Endothelial cell (in vitro differentiated cells): ENCODE measurements around the gene ESF1. TPM values are rescaled to one million over a fixed set of nuclear protein-coding genes. Genes with fewer than 3 reads are reported as not detected.

Source experiments
- DNase-seq: peaks from one replicate; pipeline ENCODE4 v3.0.0; 2021; ENCODE audit warnings: low spot score
- H3K27ac Mint-ChIP-seq: one replicate; pipeline ENCODE4 v1.8.0; 2021; ENCODE audit warnings: mixed read lengths, inconsistent platforms; ENCODE audit not compliant: unreplicated experiment
- H3K27me3 Mint-ChIP-seq: one replicate; pipeline ENCODE4 v1.8.0; 2021; ENCODE audit warnings: mild to moderate bottlenecking, moderate library complexity, mixed read lengths, inconsistent platforms; ENCODE audit not compliant: unreplicated experiment
- H3K36me3 Mint-ChIP-seq: one replicate; pipeline ENCODE4 v1.8.0; 2021; ENCODE audit warnings: mild to moderate bottlenecking, low read depth, mixed read lengths, inconsistent platforms; ENCODE audit not compliant: unreplicated experiment
- H3K4me1 Mint-ChIP-seq: one replicate; pipeline ENCODE4 v1.8.0; 2021; ENCODE audit warnings: mild to moderate bottlenecking, mixed read lengths, inconsistent platforms; ENCODE audit not compliant: unreplicated experiment
- H3K4me3 Mint-ChIP-seq: one replicate; pipeline ENCODE4 v1.8.0; 2021; ENCODE audit warnings: mild to moderate bottlenecking, mixed read lengths, inconsistent platforms; ENCODE audit not compliant: unreplicated experiment
- H3K9me3 Mint-ChIP-seq: one replicate; pipeline ENCODE4 v1.8.0; 2021; ENCODE audit warnings: mixed read lengths, inconsistent platforms; ENCODE audit not compliant: unreplicated experiment
- CTCF ChIP-seq: fragments of 200-600 bp; sonication (generic); IDR thresholded peaks from one replicate; pipeline ENCODE4 v1.5.0; 2021; ENCODE audit warnings: antibody characterized with exemption; ENCODE audit not compliant: unreplicated experiment
- total RNA-seq: library from RNA; stranded (reverse); fragmentation: NEBNext Ultra II Directional; extraction: Animal tissue kit (Norgen Biotek cat#: 25700); gene quantifications from one replicate; pipeline ENCODE4 v1.2.1, GENCODE V29; 2021; ENCODE audit not compliant: unreplicated experiment

The ESF1 gene
- total RNA-seq, 1 donor from 2014 or later: 11.6 TPM

DNA sequence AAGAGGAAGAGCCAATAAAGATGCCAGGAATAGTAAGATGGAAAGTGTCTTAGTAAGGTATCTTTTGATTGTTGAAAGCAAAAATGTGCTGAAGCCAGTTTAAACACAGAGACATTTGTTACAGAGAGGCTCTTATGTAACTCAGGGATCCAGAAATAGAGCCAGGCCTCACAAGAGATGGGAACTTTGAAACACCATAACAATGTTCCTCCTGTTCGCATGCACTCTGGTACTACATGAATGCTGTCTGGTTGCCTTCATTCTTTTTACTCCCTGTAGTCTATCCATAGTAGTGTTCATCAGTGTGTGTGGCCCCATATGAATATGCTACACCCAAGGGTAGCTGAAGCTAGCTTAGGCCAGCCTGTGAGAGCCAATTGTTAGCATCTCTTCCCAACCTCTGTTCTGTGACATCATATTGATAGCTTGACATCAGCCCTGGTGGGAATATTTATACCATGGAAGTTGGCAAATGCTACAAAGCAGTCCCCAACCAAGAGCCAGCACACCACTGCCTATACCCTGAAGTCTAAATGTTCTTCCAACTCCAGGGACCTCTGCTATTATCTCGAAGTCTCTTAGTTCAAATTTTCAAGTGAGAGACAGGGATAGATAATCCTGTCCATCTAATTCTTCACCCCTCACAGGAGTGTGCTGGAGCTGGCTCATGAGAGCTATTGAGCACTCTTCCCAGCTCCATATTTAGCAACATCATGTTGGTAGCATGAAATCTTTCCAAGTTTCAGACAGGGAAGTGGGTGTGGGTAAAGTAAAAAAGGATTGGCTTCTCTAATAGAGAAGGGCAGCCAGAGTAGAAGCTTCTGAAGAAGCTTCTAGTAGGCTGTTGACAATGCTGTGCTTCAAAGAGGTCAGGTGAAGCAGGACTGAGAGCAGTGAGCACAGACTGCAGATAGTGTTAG, 7.1 kb upstream of the ESF1 start:
- Mint-ChIP-seq H3K27me3 (no peaks in the 10 kb centered on the region), H3K4me3 (no peak overlapping the region), H3K27ac (peak overlapping the region; percentile 76), H3K4me1 (no peaks in the 10 kb centered on the region), H3K9me3 (no peaks in the 10 kb centered on the region), H3K36me3 (peaks cover 42% of the 10 kb centered on the region)
- DNase-seq: no peak
- no peak for TF ChIP-seq CTCF

DNA sequence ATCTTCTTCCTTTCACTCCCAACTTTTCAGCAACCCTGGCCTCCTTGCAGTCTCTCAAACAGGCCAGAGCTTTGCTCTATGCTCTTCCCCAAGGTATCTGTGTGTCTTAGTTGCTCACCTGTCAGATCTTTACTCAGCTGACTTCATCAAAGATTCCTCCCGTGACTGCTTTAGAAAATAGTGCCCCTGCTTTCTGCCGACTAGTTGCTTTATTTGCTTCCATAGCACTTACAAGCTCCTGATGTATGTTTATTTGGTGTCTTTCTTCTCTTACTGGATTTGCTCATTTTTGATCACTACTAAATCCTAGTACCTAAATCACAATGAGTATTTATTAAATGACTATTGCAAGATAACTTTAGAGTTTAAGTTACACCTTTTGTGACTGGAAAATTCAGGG, 6.0 kb upstream of the ESF1 start:
- peaks cover 9% of the 10 kb centered on the region for H3K4me1 Mint-ChIP-seq
- no peak overlapping the region for H3K27ac Mint-ChIP-seq
- no peak for TF ChIP-seq CTCF
- H3K9me3 Mint-ChIP-seq: no peaks in the 10 kb centered on the region
- H3K36me3 Mint-ChIP-seq: peaks cover 34% of the 10 kb centered on the region
- peak overlapping the region; percentile 3 for H3K4me3 Mint-ChIP-seq
- peaks cover 2% of the 10 kb centered on the region for H3K27me3 Mint-ChIP-seq
- no peak for DNase-seq

- Mint-ChIP-seq H3K36me3 (peaks cover 23% of the 10 kb centered on the region), H3K4me1 (peaks cover 14% of the 10 kb centered on the region), H3K4me3 (no peak overlapping the region), H3K27ac (no peak overlapping the region), H3K27me3 (peaks cover 2% of the 10 kb centered on the region), H3K9me3 (no peaks in the 10 kb centered on the region)
- peak; percentile 56 for DNase-seq
- TF ChIP-seq CTCF: peak; percentile 32
Measured at GRCh38 chr20:13788167-13788834, 3.6 kb upstream of the ESF1 start.

DNA sequence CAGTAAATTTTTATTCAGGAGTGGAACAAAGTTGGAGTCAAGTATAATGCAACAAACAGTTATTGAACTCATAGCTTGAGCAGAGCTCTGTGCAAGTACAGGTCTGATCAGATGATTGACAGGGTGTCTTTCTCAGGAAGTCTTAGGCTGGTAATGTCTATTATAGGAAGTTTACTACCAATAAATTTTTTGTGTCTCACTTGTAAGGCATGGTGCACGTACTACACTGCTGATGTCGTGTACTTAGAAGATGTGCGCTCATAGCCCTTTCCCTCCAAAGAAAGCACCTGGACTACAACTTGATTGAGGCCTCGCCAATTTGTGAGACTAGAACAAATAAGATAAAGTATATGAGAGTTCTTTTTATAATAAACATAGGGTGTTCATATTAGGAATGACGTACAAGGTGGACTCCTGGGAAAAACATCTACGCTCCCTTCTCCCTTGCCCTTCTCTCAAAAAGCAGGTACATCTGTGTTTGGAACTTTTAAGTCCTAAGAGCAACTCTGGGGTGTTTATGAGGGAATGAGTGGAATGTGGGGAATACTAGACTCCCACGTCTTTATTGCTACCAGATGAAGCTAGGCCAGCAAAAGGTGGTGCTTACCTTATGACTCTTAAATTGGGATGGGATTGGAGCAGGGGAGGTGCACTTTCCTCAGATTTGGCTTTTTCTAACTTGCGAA, 1.6 kb upstream of the ESF1 start:
- Mint-ChIP-seq H3K36me3 (peaks cover 16% of the 10 kb centered on the region), H3K27me3 (peaks cover 2% of the 10 kb centered on the region), H3K9me3 (no peaks in the 10 kb centered on the region), H3K4me1 (peaks cover 14% of the 10 kb centered on the region), H3K27ac (peak overlapping the region; percentile 44), H3K4me3 (peak overlapping the region; percentile 100)
- no peak for TF ChIP-seq CTCF
- no peak for DNase-seq
